Heart left ventricle (tissue), 16 donors: ENCODE measurements around the gene PLA2G4B. TPM values are rescaled to one million over a fixed set of nuclear protein-coding genes. Genes with fewer than 3 reads are reported as not detected.
A peak's percentile ranks its signal among the peaks of the same experiment; 100 is the strongest.

Experiments used
- ATAC-seq, 4 donors: fragments of 200-7000 bp; cut with Tn5 transposase; one replicate each; pipeline ENCODE4 v1.9.1; 2020 to 2022; ENCODE audit warnings: moderate library complexity in 4 of 4, mild to moderate bottlenecking in 3 of 4, moderate number of reproducible peaks in 1 of 4
- DNase-seq, 5 donors: peaks; one replicate each; pipeline ENCODE4 v3.0.0-alpha.2; 2020
- H3K27ac ChIP-seq, 12 donors: fragments of 200-600 bp; sonication (generic) in 4 of 12; one replicate each; pipeline versions ENCODE4 v1.5.0 to v1.8.0; 2016 to 2022; ENCODE audit warnings: mild to moderate bottlenecking in 2 of 12
- H3K27me3 ChIP-seq, 9 donors: fragments of 200-600 bp; sonication (generic) in 2 of 9; one replicate each; pipeline versions ENCODE4 v1.5.1 to v1.8.0; 2016 to 2022; ENCODE audit warnings: mild to moderate bottlenecking in 3 of 9
- H3K36me3 ChIP-seq, 9 donors: fragments of 200-600 bp; sonication (generic) in 2 of 9; one replicate each; pipeline versions ENCODE4 v1.5.0 to v1.8.0; 2018 to 2022; ENCODE audit warnings: mild to moderate bottlenecking in 2 of 9
- H3K4me1 ChIP-seq, 12 donors: fragments of 200-600 bp; sonication (generic) in 4 of 12; one replicate each; pipeline versions ENCODE4 v1.5.0 to v1.8.0; 2016 to 2022; ENCODE audit warnings: mild to moderate bottlenecking in 3 of 12
- H3K4me3 ChIP-seq, 12 donors: fragments of 200-600 bp; sonication (generic) in 4 of 12; one replicate each; pipeline versions ENCODE4 v1.5.0 to v1.8.0; 2017 to 2022; ENCODE audit warnings: mild to moderate bottlenecking in 9 of 12, moderate library complexity in 4 of 12
- H3K9me3 ChIP-seq, 12 donors: fragments of 200-600 bp; sonication (generic) in 4 of 12; one replicate each; pipeline versions ENCODE4 v1.5.0 to v1.8.0; 2016 to 2022; ENCODE audit warnings: mild to moderate bottlenecking in 1 of 12
- POLR2A ChIP-seq, 2 donors: fragments of 450-650 bp; IDR thresholded peaks; one replicate each; pipeline ENCODE4 v1.6.1; 2017; ENCODE audit warnings: antibody characterized with exemption in 2 of 2, mild to moderate bottlenecking in 2 of 2, moderate library complexity in 2 of 2
- WGBS, 4 donors: extraction: QIAGEN DNeasy Blood & Tissue Kit in 2 of 4; methylation state at CpG; one replicate each; pipeline versions ENCODE4 v1.1.5 to v1.1.7; 2013 to 2018; 5-methylcytosine and 5-hydroxymethylcytosine counted together
- intact Hi-C, 10 donors: fragments of 100-400 bp; cut with DNase I; formaldehyde crosslinking; loops; one replicate each; pipeline versions ENCODE4 v1.11.1 to v1.14.2; 2022
- long read RNA-seq, 3 donors: library from polyadenylated mRNA; unstranded; transcript quantifications; one replicate each; pipeline ENCODE4 v2.0.0, GENCODE V29; 2020 to 2021
- polyA plus RNA-seq, 2 donors: library from polyadenylated mRNA; stranded (reverse); fragments of 200-250 nt; gene quantifications; one replicate each; pipeline ENCODE4 v1.2.3, GENCODE V29; 2013
- total RNA-seq, 9 donors: library from RNA; depleted of rRNA in 2 of 9; stranded (reverse); fragments of >200 nt in 2 of 9; fragmentation: NEBNext Ultra II Directional in 3 of 9; extraction: Animal tissue kit (Norgen Biotek cat#: 25700) in 3 of 9; gene quantifications; one replicate each; pipeline versions ENCODE4 v1.1.0 to v1.2.4, GENCODE V29; 2016 to 2023
- TF ChIP-seq, protein P1 (sequence below), 12 donors: fragments of 200-600 bp; sonication (generic) in 4 of 12; IDR thresholded peaks; one replicate each; pipeline versions ENCODE4 v1.5.0 to v1.8.0; 2018 to 2022; ENCODE audit warnings: antibody characterized with exemption in 12 of 12, mild to moderate bottlenecking in 5 of 12
- donor health status: ischemic (EF 13 %, LVEDD 7.1; RV severe dilation, severe dysfunction).
- donor health status: healthy with polysubstance abuse.
- donor health status: DM: no; HTN: yes; CAD: no.
- donor health status: DM: no; HTN: no; CAD: no.
- donor health status: ischemic (EF 25% LVEDD 6.9; RV normal size, moderate dysfunction).
- donor health status: ischemic (EF 25% LVEDD 5.7; RV mildly dilated, moderate dysfunction).
- donor health status: healthy.
- donor health status: DM: yes; HTN: yes; CAD: no.
- donor health status: ischemic (EF 35%, LVEDD 5.7; RV mildly dilated, moderate dysfunction).
- donor health status: nonischemic (EF 11% LVEDD 7.7; RV severe dilation, severe dysfunction).
- donor health status: DM: yes; HTN: yes; CAD: no.
- donor health status: PGD.
- donor health status: ischemic (EF 29% LVEDD 5.4; RV normal size, mild dysfunction).
- donor health status: nonischemic (EF 23%, LVEDD 6.1; RV moderate dilation, normal function).

PLA2G4B gene, protein sequence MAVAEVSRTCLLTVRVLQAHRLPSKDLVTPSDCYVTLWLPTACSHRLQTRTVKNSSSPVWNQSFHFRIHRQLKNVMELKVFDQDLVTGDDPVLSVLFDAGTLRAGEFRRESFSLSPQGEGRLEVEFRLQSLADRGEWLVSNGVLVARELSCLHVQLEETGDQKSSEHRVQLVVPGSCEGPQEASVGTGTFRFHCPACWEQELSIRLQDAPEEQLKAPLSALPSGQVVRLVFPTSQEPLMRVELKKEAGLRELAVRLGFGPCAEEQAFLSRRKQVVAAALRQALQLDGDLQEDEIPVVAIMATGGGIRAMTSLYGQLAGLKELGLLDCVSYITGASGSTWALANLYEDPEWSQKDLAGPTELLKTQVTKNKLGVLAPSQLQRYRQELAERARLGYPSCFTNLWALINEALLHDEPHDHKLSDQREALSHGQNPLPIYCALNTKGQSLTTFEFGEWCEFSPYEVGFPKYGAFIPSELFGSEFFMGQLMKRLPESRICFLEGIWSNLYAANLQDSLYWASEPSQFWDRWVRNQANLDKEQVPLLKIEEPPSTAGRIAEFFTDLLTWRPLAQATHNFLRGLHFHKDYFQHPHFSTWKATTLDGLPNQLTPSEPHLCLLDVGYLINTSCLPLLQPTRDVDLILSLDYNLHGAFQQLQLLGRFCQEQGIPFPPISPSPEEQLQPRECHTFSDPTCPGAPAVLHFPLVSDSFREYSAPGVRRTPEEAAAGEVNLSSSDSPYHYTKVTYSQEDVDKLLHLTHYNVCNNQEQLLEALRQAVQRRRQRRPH
- total RNA-seq (1 to 10 TPM in 7 of 9 donors, under 1 TPM in 2; 0.38 to 6.0 (median 2.8) TPM), polyA plus RNA-seq (1 to 10 TPM; 1.4 to 4.1 TPM)
- long read RNA-seq, donor 1, partial matches to known transcripts, result 2 of 2 reads
- long read RNA-seq, donor 1, other reads (novel, unspliced or antisense), result 0 of 2 reads
- long read RNA-seq, donor 2, partial matches to known transcripts, result 3 of 3 reads
- long read RNA-seq, donor 2, other reads (novel, unspliced or antisense), result 0 of 3 reads
- long read RNA-seq, donor 3, partial matches to known transcripts, result 1 of 1 reads
- long read RNA-seq, donor 3, other reads (novel, unspliced or antisense), result 0 of 1 reads

DNA sequence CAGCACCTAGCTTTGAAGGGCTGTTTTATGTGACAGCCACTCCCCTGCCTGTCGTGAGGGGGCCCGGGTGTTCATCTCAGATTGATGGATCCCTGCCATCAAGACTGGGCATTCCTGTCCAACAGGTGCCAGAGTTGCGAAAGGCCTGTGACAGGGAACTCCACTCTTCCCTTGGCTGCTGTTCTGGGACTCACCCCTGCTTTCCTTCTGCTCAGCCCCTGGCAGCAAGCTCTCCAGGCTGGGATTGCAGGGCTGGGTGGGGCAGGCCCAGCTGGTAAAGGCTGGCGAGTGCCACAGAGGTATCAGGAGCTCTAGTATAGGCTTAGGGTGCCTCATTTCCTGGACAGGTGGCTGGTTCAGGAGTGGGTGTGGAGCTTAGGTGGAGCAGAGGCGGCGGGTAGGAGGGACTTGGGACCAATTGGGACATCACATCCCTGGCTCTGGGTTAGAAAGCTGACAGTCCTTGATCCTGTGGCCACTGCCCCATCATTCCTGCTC is at the start of gene PLA2G4B:
Gene PLA2G4B (plus strand): TSS at position 448 of the 498 bp plus-strand sequence. CDS start 67 bp downstream, outside the sequence.
- Histone ChIP-seq H3K9me3 (no peaks in the 10 kb centered on the region), H3K27ac (no peak within 1 kb of the TSS), H3K4me1 (peaks cover 0 to 19% (median 0%) of the 10 kb centered on the region in 12 donors), H3K27me3 (no peaks in the 10 kb centered on the region), H3K4me3 (no peak within 1 kb of the TSS), H3K36me3 (peaks cover 0 to 48% (median 15%) of the 10 kb centered on the region in 9 donors)
- DNase-seq (peak in 1 of 5 donors; percentile 41), ATAC-seq (peak in 3 of 4 donors; percentile 10 to 61 (median 18))
- WGBS, 4 donors, result 46 to 77% (median 71%) methylated on average over 2 to 6 of the region's 6 CpGs
- intact Hi-C loops, result loop anchor here in 1 of 10 donors (10.0 kb wide), 1 partner anchor 226 kb away; no protein-coding TSS in a partner anchor
- TF ChIP-seq POLR2A (IDR thresholded peaks at IDR 0.05), result no peak
- TF ChIP-seq, protein P1, sequence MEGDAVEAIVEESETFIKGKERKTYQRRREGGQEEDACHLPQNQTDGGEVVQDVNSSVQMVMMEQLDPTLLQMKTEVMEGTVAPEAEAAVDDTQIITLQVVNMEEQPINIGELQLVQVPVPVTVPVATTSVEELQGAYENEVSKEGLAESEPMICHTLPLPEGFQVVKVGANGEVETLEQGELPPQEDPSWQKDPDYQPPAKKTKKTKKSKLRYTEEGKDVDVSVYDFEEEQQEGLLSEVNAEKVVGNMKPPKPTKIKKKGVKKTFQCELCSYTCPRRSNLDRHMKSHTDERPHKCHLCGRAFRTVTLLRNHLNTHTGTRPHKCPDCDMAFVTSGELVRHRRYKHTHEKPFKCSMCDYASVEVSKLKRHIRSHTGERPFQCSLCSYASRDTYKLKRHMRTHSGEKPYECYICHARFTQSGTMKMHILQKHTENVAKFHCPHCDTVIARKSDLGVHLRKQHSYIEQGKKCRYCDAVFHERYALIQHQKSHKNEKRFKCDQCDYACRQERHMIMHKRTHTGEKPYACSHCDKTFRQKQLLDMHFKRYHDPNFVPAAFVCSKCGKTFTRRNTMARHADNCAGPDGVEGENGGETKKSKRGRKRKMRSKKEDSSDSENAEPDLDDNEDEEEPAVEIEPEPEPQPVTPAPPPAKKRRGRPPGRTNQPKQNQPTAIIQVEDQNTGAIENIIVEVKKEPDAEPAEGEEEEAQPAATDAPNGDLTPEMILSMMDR (IDR thresholded peaks at IDR 0.05), result no peak

DNA sequence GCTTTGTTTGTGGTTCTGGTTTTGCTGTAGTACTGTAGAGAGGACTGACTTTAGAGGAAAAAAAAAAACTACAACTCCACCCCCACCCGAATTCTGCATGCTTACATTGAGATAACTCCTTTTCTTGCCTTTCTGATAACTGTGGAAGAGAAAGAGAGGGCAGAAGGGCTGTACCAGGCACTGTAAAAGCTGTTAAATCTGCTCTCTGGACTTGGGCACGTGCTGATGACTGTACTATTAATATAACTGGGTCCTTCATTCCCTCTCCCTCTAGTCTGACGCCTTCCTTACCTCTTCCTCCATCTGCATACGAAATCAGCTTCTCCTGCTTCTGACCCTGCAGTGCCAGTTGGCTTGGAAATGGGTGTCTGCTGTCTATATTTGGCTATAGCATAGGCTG is 49.4 kb upstream of the PLA2G4B start:
- no peak for TF ChIP-seq POLR2A (IDR thresholded peaks at IDR 0.05)
- TF ChIP-seq, protein P1 (IDR thresholded peaks at IDR 0.05), result no peak
- intact Hi-C loops, result no loop called here

DNA sequence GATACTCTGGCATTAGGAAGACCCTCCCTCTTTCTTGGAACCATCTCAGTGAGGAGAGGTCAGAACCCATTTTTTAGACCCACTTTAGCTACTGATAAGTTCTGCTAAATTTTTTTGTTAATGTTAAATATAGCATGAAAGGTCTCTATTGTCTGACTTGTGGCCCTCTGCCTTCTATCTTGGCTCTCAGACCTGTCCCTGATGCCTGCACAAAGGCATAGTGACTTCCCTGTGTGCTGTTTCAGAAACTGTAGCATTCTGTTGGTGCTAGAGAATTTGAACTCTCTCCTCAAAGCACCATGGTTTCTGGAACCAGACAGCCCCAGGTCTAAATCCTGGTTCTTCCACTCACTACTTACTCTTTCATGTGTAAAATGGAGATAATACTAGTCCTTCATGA is 49.0 kb upstream of the PLA2G4B start:
- H3K27me3 ChIP-seq, result no peaks in the 10 kb centered on the region
- no peak for DNase-seq
- peaks cover 11 to 54% (median 39%) of the 10 kb centered on the region in 12 donors for H3K4me1 ChIP-seq
- H3K36me3 ChIP-seq, result no peaks in the 10 kb centered on the region
- no peak for TF ChIP-seq POLR2A (IDR thresholded peaks at IDR 0.05)
- TF ChIP-seq, protein P1 (IDR thresholded peaks at IDR 0.05), result no peak
- intact Hi-C loops, result no loop called here
- peak overlapping the region in 1 of 12 donors; percentile 65 for H3K27ac ChIP-seq
- H3K4me3 ChIP-seq, result no peak overlapping the region
- ATAC-seq, result no peak
- H3K9me3 ChIP-seq, result no peaks in the 10 kb centered on the region

More for the DNA sequence above, 49.4 kb upstream of the PLA2G4B start:
- peak overlapping the region in 2 of 12 donors; percentile 28 to 65 for H3K27ac ChIP-seq
- no peaks in the 10 kb centered on the region for H3K9me3 ChIP-seq
- no peak overlapping the region for H3K4me3 ChIP-seq
- no peaks in the 10 kb centered on the region for H3K36me3 ChIP-seq
- H3K27me3 ChIP-seq, result no peaks in the 10 kb centered on the region
- ATAC-seq, result peak; percentile 43 to 69 (median 58)
- WGBS, 4 donors, result 39 to 60% (median 51%) methylated on average over 4 of the region's 4 CpGs
- no peak for DNase-seq
- H3K4me1 ChIP-seq, result peaks cover 11 to 54% (median 39%) of the 10 kb centered on the region in 12 donors
